Stimulated activated CD8-positive, alpha-beta memory T cell treated with anti-CD3 and anti-CD28 coated beads, Interleukin-4, amount 100 ng/mL, for 24 hours (primary cell): ENCODE data around the gene RAP1A.
A peak's percentile ranks its signal among the peaks of the same experiment; 100 is the strongest.
"Not testable (repeated sequence)": the region's sequence is repeated elsewhere in the genome, so short reads cannot be mapped to it uniquely, and the experiment has no call there.

ENCODE experiments used
- DNase-seq: peaks from one replicate; pipeline ENCODE4 v3.0.0-alpha.2; 2020; ENCODE audit warnings: low read depth

Gene RAP1A

DNA sequence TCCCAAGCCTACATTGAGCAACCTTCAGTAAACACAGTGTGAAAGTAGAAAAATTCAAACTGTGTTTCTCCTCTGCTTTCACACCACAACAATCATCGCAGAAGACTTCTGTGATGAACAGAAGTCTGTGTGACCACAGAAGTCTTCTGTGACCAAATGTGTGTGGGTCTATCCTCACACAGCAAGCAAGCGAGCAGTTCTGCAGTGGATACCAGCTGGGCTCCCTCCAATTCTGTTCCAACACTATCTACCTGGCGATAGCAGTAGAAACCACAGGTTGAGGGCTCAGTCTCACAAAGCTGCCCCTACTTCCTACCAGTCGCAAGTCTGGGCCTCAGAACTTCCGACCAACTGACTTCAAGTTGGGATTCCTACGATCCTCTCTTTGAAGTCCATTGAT lies 21.0 kb upstream of the RAP1A start:
- no peak for DNase-seq

DNA sequence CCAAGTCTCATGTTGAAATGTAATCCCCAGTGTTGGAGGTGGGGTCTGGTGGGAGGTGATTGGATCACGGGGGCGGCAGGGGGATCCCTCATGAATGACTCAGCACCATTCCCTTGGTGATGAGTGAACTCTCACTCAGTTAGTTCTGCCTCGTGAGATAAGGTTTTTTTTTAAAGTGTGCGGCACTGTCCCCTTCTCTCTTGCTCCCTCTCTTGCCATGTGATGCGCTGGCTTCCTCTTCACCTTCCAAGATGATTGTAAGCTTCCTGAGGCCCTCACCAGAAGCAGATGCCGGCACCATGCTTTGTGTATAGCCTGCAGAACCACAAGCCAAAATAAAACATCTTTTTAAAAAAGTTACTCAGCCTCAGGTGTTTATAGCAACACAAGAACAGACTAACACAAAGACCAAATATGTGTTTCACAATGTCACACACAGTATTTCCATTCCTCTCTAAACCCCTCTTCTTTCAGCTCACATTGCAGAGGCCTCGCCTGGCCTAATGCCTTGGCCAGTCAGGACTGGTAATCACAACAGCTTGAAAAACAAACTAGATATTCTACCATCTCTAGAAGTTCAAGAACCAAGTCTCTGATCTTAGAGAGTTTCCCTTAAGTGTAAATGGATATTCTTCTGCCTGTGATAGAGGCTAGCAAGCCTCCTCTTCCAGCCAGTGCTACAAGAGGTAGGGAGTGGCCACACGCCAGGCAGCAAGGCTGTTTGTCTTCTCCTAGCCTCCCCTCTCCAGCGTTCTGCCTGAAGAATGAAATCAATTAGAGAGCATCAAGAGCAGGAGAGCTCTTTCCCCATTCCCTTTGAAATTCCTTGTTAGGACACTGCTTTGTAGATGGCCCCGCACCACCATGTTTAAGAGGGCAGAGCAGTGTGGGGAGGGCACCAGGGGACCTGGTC lies 19.6 kb upstream of the RAP1A start:
- DNase-seq = no peak

DNA sequence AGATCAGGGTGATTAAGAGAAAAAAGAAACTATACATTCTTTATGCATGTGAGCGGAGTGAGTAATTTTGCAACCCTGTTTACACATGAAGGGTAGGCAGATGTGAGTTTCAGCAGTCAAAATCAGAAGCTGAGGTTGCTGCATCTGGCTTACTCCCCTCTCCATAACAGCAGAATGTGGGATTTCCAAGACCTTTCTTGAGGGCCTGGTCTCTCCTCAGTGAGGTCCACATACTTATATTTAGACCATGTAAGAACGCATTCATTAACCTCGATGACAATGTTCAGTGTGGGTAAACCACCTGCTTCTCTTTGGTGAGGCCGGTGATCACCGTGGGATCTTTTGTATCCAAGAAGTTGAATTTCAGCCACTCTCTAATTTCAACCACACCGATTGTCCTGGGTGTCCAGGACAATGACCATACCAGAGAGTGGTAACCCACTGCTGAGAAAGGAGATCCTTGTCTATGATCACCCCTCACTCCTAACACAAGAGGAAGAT lies 18.7 kb upstream of the RAP1A start:
- no peak for DNase-seq

DNA sequence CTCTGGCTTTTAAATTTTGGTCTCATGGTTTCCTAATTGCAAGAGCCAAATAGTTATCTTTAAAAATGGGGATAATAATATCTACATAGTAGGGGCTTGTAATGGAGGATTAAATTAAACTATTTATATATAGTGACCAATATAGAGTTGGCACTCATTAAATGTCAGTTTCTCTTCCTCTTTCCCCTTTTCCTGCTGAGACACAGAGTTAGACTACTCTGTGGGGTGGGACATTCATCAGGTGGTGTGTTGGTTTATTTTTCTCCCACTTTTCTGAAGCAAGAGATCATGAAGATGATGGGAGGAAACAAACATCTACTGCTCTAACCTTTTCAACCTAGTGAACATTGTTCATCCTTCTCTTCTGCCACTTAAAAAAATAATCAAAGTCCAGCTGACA lies 17.3 kb upstream of the RAP1A start:
- no peak for DNase-seq

DNA sequence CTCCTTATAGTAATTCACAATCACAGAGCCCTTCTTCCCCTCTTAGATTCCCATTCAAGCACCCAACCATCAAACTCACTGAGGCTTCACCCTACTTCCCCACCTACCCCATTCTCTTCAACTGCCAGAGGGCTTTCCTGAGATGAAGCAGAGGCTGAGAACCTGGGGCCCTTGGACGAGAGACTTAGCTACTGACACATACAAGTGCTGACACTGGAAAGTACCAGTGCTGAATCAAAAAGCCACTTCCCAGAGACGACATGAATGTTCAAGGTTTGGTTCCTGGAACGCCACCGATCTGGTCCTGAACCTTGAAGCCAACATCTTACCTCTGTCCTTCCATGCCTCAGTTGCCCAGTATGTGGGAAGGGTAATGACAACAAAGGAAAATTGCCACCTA lies 16.6 kb upstream of the RAP1A start:
- DNase-seq = no peak

DNA sequence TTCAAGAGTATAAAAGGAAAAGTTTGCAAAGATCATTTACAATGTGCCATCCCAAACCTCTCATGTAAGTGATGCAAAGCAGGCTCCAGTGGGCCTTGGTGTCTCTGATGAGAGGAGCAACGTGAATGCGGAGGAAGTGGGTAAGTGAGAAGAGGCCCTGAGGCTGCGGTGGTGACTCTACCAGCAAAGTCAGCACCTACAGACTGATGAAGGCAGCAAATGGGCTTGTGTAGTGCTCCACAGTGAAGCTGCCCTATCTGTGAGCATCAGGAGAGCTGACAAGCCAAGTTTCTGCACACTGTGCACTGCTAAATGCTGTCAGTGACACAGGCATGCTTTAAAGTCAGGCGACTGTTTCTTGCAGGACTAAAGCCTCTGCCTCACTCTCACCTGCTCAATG lies 15.6 kb upstream of the RAP1A start:
- DNase-seq = peak; percentile 58

DNA sequence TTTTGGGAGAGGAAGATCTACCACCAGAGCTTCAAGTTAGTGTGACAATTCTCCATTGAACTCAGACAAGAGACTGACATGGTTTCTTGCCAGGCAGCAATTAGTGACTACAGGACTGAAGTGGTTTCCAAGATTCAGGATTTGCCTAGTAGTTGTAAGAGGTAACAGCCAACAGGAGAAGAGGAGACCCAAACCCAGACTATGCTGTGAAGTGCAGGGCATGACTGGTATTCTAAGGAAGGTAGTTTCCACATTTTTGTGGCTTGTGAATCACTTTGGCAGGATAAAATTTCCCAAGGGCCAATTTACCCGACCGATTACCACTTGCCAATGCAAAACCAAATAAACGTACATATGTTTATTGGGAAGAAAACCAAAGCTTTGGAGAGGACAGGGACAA lies 14.7 kb upstream of the RAP1A start:
- DNase-seq = no peak

DNA sequence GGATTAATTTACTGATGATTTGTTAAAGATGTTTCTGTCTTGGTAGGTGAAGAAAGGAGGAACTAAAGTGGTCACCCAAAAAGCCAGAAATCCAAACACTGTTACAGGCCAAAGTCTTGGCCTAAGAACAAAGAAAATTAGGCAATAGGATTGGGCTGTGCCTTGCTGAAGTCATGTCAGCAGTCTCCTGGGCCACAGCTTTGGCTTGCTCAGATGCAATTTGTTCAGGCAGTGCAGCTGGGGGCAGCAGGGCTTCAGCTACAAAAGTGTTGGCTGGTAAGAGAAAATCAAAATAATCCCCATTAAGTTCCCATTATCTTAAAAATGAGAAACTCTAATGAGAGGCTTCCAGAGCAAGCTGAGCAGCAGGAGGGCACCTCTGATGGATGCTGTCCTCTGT lies 14.0 kb upstream of the RAP1A start:
- DNase-seq = no peak

DNA sequence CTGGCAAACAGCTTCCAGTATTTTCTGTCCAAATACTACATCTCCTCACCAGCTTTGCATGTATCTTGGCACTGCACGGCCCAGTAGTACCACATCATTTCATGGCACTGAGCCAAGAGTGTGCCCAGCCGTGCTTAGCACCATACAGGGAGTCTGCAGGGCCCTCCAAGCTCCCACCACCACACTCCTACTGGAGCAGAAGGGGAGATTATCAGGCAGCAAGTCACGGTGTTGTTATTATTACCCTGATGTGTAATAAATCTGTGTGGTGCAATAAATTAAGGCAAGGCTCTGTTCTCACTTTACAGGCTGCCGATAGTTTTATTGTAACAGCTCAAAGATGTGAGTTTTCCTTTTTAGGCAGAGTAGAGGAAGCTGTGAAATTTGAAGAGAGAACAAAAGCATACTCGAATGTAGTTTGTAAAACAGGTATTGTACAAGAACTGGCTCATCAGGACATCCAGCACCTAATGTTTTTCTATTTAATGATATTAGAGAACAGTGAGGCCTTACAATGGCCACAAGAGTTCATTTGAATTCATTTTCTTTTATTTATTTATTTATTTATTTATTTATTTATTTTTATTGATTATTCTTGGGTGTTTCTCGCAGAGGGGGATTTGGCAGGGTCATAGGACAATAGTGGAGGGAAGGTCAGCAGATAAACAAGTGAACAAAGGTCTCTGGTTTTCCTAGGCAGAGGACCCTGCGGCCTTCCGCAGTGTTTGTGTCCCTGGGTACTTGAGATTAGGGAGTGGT lies 13.0 kb upstream of the RAP1A start:
- DNase-seq = not testable (repeated sequence)

DNA sequence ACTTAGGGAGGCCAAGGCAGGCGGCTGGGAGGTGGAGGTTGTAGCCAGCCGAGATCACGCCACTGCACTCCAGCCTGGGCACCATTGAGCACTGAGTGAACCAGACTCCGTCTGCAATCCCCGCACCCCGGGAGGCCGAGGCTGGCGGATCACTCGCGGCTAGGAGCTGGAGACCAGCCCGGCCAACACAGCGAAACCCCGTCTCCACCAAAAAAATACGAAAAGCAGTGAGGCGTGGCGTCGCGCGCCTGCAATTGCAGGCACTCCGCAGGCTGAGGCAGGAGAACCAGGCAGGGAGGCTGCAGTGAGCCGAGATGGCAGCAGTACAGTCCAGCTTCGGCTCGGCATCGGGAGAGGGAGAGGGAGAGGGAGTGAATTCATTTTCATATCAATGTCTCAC lies 11.1 kb upstream of the RAP1A start:
- not testable (repeated sequence) for DNase-seq

DNA sequence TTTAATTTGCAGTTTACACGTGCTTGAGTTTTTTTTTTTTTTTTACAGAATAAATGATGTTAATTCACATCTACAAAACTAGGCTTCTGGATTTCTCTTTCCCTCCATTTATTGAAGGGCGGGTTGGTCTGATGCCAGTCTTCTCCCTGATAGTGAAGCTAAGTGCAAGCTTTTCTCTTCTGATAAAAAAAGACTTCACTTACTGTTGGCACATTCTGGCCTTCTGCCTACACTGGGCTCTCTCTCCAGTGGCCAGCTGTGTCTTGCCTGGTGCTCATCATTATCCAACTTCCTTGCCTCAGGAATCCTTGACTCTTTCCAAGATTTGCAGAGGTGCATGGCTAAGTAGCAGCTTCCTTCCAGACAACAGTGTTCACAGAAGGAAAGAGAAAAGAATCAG lies 7.6 kb upstream of the RAP1A start:
- DNase-seq = no peak

DNA sequence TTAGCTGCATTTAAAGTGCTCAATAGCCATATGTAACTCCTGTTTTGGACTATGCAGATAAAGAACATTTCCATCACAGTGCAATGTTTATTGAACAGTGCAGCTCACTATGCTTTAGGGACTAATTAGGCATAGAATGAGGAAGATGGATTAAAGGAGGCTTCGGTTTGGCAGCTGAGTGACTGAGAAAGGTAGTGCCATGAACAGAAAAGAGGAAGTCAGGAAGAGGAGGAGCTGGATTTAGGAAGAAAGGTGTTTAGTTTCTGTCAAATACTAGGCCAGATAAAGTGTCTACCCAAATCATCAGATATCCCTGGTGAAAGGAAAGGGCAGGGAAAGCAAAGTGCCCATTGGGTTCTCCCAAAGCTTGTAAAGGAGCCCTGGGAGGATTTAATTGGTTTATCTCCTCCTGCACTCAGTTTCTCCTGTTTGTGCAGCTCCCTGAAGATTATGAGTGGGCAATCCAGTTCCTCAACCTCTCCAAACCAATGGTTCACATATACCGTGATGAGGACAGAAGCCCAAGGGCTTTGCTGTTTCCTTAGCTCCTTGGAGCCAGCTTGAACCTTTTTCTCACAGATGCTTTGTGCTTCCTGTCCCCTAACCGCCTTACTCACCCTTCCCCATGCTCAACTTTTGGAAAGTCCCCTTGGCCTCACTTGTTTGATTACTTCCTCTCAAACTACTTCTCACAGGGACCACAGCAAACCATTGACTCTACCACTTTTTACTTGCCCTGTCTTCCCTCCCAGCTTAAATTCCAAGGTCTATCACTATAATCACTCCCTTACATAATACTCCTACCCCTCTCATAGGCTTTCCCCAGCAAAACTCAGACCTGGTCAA lies 3.5 kb upstream of the RAP1A start:
- no peak for DNase-seq

DNA sequence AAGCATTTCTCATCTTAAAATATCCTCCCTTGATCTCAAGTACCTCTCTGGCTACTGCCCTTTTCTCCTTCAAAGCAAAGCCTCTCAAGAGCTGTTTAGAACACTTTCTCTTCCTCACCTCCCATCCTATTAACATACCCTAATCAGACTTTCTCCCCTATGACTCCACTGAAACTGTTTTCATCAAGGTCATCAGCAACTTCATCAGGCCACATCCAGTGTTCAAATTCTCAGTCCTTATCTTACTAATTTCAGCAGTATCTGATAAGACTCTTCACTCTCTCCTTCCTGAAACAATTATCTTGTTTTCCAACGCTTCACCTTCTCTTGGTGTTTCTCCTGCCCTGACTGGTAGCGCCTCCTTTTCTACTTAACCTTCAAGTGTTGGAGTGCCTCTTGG lies 1.5 kb upstream of the RAP1A start:
- no peak for DNase-seq

DNA sequence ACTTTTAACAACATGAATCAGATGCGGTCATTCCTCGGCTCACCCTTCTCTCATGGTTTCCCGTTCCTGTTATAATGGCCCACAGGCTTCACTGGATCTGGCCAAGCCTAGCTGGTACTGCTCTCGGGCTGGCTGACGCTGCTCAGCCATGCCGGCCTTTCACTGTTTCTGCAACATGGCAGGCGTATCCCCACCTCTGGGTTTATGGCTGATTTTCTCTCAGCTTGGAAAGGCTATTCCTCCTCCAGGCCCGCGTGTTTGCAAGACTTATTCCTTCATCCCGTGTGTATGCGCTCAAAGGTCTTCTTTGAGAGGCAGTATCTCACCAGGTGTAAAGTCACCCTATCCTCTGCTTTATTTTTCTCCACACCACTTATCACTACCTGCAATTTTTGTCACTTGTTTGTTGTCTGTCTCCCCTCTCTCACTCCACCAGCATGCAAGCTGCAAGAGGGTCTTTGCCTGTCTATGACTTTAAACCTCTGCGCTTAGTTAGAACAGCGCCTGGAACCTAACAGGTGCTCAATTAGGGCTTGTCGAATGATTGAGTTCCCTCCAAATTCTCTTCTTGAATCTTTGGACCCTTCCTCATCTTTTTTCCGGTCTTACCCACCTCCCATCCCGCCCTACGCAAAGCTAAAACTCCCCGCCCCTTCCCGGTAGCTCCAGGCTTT lies 491 bp upstream of the RAP1A start:
- no peak for DNase-seq

DNA sequence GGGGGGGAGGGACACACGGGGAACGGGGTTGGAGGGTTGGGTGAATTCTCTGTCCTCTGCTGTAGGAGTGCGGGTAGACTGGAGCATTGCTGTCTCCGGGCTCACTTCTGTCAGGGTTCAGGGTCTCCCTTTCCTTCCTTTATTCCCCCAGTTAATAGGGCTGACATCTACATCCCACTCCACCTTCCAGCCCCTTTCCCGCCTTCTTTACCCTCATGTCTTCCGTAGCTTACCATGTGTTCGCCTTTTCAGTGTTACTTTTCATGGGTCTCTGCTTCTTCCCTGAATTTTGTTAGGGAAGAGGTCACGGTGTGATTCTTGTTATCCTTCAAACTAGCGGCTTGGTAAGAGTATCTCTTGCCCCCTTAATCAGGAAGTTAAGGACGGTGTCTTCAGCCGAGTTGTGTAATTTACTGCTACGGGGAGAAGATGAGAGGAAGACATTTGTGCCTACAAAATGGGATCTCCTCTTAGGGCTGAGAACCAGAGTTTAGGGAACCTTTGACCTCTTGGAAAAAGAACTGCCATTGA lies 917 bp downstream of the RAP1A start:
- DNase-seq = no peak

DNA sequence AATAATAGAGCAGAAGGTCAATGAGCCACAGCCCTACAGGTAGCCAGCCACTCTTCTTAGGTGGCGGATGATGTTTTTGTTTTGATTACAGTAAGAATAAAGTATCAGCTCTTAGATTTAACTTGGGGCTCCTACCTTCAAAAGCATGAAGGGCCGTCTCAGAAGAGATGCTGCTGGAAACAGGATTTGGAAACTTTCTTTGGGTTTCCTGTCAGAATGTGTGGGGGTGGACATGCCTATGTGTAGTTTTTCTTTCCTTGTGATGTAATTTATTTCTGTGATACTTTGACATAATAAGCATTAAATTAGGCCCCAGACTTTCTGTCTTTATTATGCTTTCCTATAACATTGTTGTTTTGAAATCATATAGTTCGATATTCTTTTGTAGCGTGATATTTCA lies 1.5 kb downstream of the RAP1A start:
- no peak for DNase-seq

DNA sequence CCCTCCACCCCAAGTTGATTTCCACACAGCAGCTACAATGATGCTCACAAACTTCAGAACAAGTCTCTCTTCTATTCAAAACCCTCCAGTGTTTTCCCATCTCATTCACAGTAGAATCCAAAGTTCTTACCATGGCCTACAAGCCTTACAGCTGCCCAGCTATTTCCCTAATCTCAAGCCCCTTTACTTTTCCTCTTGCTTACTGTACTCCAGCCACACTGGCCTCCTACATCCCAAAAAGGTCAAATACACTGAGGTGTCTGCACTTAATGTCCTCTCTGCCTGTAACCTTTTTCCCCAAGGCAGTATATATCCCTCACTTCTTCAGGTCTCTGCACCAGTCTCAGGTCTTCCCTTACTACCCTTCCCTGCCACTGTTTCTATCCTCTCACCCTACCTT lies 2.6 kb downstream of the RAP1A start:
- DNase-seq = no peak

DNA sequence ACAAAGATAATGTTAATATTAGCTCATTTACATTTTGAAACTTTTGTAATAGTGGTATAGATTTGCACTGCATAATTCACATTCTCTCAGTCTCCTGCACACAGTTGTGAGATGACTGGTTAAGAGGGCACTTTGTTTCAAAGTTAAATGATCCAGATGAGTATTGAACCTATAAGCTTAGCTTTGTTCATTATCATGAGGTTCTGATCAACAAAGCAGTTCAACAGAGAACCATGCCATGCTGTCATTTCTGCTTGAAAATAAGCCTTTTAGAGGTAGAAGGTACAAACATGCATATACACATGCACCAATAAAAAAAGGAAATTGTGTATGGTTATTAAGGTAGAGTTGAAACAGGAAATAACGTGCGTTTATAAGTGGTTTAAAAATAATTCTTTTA lies 4.8 kb downstream of the RAP1A start:
- no peak for DNase-seq

DNA sequence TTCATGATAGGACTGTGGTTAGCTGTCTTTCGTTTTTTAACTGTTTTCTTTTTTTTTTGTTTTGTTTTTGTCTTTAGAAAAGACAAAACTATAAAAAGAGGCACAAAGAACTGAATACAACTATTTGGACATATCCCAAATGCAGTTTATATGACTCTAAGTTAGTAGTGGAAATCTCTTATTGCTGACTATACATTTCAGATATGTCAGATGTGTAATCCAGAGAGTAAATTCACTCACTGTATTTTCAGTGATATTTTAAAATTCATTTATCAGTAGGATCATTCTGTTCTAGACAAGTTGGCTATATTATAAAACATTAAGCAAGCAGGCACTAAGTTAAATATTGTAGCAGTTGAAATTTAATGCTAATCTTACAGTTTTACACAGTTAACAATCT lies 5.7 kb downstream of the RAP1A start:
- DNase-seq = no peak

DNA sequence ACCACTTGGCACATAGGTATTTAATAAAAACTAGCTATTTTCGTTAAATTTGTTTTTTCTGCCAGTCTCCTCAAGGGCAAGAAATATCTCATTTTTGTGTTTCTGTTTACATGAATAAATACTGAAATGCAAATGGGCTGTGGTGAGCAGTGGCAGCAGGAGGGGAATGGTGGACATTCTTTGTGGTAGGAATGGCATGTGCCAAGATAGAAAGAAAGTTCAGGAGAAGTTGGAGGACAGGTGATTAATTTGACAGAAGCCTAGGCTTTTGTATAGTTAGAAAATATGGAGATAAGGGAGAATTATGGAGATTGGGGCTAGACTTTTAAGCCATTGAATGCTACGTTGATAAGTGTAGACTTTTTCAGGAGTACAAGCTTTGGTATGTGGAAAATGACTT lies 8.6 kb downstream of the RAP1A start:
- DNase-seq = no peak

DNA sequence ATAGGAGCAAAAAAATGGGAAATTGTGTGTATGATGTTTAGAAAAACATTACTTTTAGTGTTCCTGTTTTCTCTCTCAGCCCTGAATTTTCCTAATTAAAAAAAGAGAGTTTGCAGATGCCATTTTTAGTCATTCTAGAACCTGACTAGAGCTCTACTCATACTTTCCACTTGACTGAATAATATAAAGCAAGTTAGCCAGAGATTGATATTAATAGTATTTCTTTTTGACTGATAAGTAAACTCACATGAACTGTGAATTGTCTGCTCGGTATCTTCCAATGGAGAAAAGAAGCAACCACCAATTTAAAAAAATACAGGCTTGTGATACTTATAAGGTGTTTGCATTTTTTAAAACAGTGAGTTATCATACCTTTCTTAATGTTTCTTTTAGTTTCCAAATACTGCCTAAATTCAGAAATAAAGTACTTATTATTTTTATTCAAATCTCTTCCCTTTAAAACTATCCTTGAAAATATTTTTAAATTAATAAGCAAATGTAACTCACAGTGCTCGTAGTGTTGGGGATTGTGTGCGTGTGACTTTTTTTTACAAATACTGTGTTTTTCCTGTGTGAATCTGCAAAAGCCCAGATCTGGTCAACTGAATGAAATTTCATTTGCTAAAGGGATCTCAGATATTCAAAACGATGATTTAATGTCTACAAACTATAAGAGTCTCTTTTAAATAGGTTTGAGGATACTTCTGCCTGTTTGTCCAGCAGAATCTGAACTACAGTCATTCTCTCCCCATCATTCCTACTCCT lies 9.8 kb downstream of the RAP1A start:
- no peak for DNase-seq
